GM21423 (cell line): ENCODE results near the gene ETNK2.
"Not testable (repeated sequence)": the region's sequence is repeated elsewhere in the genome, so short reads cannot be mapped to it uniquely, and the experiment has no call there.

Experiments
- ATAC-seq: cut with Tn5 transposase; IDR thresholded peaks from one replicate; pipeline ENCODE4 v1.9.1; 2021; ENCODE audit warnings: mild to moderate bottlenecking, moderate library complexity; ENCODE audit not compliant: unreplicated experiment

The ETNK2 gene

GRCh38 chr1:204102739-204103430, 49.0 kb downstream of the ETNK2 start:
- no peak for ATAC-seq

- no peak for ATAC-seq
Observed at GRCh38 chr1:204102029-204102611, 49.7 kb downstream of the ETNK2 start.

- ATAC-seq = not testable (repeated sequence)
Observed at GRCh38 chr1:204099754-204100153, 52.1 kb downstream of the ETNK2 start.

- no peak for ATAC-seq
Observed at GRCh38 chr1:204098683-204099082, 53.2 kb downstream of the ETNK2 start.

GRCh38 chr1:204096931-204097330, 54.9 kb downstream of the ETNK2 start:
- ATAC-seq = no peak

- no peak for ATAC-seq
Observed at GRCh38 chr1:204094856-204095634, 56.8 kb downstream of the ETNK2 start.

- no peak for ATAC-seq
Observed at GRCh38 chr1:204094313-204094729, 57.5 kb downstream of the ETNK2 start.

GRCh38 chr1:204093781-204094180, 58.1 kb downstream of the ETNK2 start:
- ATAC-seq = no peak

GRCh38 chr1:204093421-204093717, 58.5 kb downstream of the ETNK2 start:
- ATAC-seq = no peak

GRCh38 chr1:204092632-204093420, 59.0 kb downstream of the ETNK2 start:
- ATAC-seq = no peak

- no peak for ATAC-seq
Observed at GRCh38 chr1:204091787-204092312, 60.0 kb downstream of the ETNK2 start.

GRCh38 chr1:204091066-204091465, 60.8 kb downstream of the ETNK2 start:
- no peak for ATAC-seq

GRCh38 chr1:204090132-204090531, 61.7 kb downstream of the ETNK2 start:
- not testable (repeated sequence) for ATAC-seq

- no peak for ATAC-seq
Observed at GRCh38 chr1:204089044-204089751, 62.6 kb downstream of the ETNK2 start.

GRCh38 chr1:204088596-204088995, 63.2 kb downstream of the ETNK2 start:
- no peak for ATAC-seq

GRCh38 chr1:204087893-204088528, 63.8 kb downstream of the ETNK2 start:
- no peak for ATAC-seq

- ATAC-seq = no peak
Observed at GRCh38 chr1:204087181-204087892, 64.5 kb downstream of the ETNK2 start.

- no peak for ATAC-seq
Observed at GRCh38 chr1:204085876-204086275, 66.0 kb downstream of the ETNK2 start.

- no peak for ATAC-seq
Observed at GRCh38 chr1:204084247-204084772, 67.5 kb downstream of the ETNK2 start.
